GM19043 (cell line): ENCODE results near the gene S1PR2.
A peak's percentile ranks its signal among the peaks of the same experiment; 100 is the strongest.

Experiments used
- ATAC-seq: cut with Tn5 transposase; IDR thresholded peaks from one replicate; pipeline ENCODE4 v1.9.1; 2021; ENCODE audit warnings: low read depth; ENCODE audit not compliant: unreplicated experiment

The S1PR2 gene, protein sequence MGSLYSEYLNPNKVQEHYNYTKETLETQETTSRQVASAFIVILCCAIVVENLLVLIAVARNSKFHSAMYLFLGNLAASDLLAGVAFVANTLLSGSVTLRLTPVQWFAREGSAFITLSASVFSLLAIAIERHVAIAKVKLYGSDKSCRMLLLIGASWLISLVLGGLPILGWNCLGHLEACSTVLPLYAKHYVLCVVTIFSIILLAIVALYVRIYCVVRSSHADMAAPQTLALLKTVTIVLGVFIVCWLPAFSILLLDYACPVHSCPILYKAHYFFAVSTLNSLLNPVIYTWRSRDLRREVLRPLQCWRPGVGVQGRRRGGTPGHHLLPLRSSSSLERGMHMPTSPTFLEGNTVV

GRCh38 chr19:10230861-10231611 lies at the start of gene S1PR2:
Gene S1PR2, minus strand, starts transcription at chr19:10231331. Its CDS starts 6,426 bp downstream, at chr19:10224905.
- no peak for ATAC-seq

- ATAC-seq: no peak
These were observed 48.8 kb upstream of the S1PR2 start for GRCh38 chr19:10279737-10280442.

- no peak for ATAC-seq
These were observed 47.8 kb upstream of the S1PR2 start for GRCh38 chr19:10278935-10279334.

- no peak for ATAC-seq
These were observed 46.9 kb upstream of the S1PR2 start for GRCh38 chr19:10277795-10278589.

GRCh38 chr19:10274589-10274988 lies 43.5 kb upstream of the S1PR2 start:
- no peak for ATAC-seq

DNA sequence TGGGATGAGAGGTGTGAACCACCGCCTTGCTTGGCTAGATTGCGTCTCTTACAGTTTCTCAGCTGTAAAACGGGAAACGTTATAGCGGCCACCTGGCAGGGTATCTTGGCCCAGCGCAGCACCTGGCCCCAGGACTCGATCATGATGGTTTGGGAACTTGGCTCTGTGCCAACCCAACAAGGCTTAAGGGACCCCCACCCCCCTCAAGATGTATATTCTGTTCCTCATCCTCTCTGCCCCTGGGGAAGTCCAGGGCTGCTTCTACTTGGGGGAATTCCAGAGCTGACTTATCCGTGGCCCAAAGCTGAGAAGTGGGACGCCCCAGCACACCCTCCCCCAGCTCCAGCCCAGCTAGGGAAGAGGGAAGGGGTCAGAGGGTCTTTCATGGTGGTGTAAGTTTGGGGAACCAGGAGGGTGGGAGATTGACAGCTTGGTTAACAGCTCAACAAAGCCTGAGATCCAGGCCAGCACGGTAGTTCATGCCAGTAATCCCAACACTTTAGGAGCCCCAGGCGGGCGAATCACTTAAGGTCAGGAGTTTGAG lies 40.5 kb upstream of the S1PR2 start:
- ATAC-seq: no peak

DNA sequence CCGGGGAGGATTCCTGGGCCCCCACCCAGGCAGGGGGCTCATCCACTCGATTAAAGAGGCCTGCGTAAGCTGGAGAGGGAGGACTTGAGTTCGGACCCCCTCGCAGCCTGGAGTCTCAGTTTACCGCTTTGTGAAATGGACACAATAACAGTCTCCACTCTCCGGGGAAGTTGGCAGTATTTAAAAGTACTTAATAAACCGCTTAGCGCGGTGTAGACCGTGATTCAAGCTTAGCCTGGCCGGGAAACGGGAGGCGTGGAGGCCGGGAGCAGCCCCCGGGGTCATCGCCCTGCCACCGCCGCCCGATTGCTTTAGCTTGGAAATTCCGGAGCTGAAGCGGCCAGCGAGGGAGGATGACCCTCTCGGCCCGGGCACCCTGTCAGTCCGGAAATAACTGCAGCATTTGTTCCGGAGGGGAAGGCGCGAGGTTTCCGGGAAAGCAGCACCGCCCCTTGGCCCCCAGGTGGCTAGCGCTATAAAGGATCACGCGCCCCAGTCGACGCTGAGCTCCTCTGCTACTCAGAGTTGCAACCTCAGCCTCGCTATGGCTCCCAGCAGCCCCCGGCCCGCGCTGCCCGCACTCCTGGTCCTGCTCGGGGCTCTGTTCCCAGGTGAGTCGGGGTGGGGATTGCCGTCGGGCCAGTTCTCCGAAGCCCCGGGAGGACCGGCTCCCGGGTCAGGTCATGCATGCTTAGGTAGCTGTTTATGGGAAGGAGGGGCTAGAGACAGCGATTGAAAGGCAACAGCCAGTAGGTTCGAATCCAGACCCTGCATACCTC lies 39.7 kb upstream of the S1PR2 start, which contains the start of gene ICAM1:
ICAM1 (plus strand) TSS at position 505 of the 779 bp plus-strand sequence; CDS start at position 545, 40 bp downstream.
- ATAC-seq: peak; percentile 44

- no peak for ATAC-seq
These were observed 39.1 kb upstream of the S1PR2 start for GRCh38 chr19:10270180-10270615.

DNA sequence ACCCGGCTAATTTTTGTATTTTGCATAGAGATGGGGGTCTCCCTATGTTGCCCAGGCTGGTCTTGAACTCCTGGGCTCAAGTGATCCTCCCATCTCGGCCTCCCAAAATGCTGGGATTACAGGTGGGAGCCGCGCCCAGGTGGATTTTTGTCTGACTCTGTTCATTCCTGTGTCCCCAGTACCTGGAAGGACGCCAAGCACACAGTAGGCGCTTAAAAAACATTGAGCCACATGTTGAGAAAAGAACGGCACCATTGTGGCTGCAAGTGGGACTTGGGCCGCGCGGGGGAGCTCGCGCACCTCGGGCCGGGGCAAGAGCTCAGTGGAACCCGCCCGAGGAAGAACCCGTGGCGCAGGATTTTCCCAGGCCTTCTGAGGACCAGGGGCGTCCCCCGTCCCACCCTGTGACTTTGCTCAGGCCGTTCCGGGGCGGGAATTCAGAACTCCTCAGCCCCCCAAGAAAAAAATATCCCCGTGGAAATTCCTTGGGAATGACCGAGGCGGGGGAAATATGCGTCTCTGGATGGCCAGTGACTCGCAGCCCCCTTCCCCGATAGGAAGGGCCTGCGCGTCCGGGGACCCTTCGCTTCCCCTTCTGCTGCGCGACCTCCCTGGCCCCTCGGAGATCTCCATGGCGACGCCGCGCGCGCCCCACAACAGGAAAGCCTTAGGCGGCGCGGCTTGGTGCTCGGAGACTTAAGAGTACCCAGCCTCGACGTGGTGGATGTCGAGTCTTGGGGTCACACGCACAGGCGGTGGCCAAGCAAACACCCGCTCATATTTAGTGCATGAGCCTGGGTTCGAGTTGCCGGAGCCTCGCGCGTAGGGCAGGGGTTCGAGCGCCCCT lies 38.4 kb upstream of the S1PR2 start:
- no peak for ATAC-seq

DNA sequence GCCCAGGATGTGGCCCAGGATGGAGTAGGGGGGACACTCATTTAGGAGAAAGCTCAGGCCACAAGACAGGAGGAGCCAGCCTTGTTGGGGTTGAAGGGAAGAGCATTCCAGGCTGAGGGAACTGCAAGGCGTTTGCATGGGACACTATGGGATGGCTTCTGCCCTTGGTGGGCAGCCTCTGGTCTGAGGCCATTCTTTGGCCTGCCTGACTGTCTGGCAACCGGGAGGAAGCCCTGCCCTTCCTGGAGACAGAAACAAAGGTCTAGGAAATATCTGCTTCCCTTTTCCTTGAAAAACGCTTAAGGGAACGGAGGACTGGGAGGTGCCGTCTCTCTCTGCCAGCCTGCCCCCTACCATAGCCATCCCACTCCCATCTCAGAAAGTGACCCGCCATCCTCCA lies 36.9 kb upstream of the S1PR2 start:
- no peak for ATAC-seq

- ATAC-seq: no peak
These were observed 35.6 kb upstream of the S1PR2 start for GRCh38 chr19:10266706-10267105.

DNA sequence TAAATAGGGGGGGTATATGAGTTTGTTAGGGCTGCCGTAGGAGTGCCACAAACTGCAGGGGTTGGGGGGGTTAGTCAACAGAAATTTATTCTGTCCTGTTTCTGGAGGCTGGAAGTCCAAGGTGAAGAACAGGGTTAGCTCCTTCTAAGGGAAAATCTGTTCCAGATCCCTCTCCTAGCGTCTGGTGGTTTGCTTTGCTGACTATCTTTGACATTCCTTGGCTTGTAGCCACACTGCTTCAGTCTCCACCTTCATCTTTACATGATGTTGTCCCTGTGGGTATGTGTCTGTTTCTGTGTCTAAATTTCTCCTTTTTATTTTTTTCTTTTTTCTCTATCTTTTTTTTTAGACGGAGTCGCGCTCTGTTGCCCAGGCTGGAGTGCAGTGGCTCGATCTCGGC lies 31.6 kb upstream of the S1PR2 start:
- no peak for ATAC-seq

- no peak for ATAC-seq
These were observed 29.0 kb upstream of the S1PR2 start for GRCh38 chr19:10260141-10260584.

DNA sequence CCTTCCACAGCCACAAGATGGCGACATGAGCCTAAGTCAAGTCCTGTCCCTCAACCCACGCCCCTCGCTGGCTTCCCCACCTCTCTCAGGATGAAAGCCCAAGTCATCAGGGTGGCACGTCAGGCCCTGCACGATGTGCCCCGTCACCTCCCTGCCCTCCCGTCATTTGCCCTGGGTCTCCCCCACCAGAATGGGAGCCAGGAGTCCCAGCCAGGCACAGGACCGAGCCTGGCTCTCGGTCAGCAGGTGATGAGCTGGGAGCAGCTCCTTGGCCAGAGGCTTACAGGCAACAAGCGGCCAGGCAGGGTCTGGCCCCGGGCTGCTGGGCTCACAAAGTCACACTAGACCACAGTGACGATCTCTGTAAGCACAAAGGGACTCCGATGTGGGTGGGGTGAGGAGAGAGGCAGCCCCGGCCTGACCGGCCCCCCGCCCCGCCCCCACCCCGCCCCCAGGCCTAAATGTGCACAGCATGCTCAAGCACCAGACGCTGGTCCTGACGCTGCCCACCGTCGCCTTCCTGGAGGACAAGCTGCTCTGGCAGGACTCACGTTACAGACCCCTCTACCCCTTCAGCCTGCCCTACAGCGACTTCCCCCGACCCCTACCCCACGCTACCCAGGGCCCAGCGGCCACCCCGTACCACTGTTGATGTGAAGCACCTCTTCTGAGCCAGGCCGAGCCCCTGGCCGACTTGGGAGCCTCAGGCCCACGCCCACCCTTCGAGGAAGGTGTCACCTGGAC lies 28.2 kb upstream of the S1PR2 start:
- ATAC-seq: no peak

DNA sequence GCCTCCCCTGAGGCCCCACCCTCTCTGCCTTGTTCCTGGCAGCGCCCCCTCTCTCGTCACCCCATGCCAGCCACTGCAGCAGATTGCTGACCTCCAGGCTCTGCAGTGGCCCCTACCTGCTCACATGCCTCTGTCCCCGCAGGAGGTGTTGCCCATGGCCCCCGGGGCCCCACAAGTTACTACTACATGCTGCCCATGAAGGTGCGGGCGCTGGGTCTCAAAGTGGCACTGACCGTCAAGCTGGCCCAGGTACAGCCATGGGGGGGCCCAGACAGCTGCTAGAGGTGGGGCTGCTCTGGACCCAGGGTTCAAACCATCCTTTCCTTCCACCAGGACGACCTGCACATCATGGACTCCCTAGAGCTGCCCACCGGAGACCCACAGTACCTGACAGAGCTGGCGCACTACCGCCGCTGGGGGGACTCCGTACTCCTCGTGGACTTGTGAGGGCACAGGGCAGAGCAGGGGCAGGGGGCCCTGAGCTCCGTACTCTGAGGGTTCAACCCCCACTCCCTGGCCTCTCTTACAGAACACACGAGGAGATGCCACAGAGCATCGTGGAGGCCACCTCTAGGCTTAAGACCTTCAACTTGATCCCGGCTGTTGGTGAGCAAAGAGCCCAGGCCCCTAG lies 27.1 kb upstream of the S1PR2 start:
- ATAC-seq: no peak

DNA sequence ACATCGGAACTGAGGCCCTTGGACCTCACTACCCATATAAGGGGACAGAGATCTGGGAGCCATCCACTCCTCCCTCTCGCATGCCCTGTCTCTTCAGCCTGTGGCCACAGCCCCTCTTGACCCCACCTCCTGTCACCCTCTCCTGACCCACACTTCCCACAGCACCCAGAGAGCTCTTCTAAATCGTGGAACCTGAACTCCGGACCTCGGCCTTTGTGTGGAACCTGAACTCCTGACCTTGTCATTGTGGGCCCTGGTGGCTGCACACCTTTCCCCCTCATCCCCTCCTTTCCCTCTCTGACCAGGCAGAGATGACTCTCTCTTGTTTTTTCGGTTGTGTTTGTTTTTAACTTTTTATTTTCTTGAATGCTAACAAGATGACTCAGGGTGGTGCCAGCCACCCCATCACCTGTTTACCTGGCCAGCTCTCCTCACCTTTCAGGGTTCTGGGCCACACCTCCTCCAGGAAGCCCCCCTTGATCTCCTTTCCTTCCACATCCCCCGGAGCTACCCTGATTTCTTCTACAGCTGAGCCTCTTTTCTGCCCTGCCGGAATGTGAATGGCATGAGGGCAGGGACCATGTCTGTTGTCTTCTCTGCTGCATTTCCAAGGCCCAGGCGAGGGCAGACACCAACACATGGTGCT lies 26.0 kb upstream of the S1PR2 start:
- ATAC-seq: no peak

DNA sequence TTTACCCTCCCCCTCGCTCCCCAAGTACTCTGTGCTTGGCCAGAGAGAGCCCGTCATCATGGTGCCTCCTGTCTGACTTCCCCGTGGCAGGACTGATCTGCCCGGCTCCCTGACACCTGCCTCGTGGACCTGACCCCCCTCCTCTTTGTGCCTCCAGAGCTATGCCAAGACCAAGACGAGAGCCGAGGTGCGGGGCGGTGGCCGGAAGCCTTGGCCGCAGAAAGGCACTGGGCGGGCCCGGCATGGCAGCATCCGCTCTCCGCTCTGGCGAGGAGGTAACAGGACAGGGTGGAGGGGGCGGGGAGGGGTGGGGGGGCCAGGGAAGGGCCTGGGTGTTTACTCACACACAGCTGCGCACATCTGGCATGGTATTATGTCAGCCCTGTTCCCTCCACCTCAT lies 25.4 kb upstream of the S1PR2 start:
- ATAC-seq: no peak
